TTC549 (cell line): Measurements from ENCODE around the gene DNAJB2.
"Not testable (repeated sequence)": the region's sequence is repeated elsewhere in the genome, so short reads cannot be mapped to it uniquely, and the experiment has no call there.

ENCODE experiments used
- FAIRE-seq: peaks from 2 replicates; lab custom pipeline; 2012; peaks lifted over from hg19 to GRCh38; lab: Jason Lieb, UNC

Gene DNAJB2

DNA sequence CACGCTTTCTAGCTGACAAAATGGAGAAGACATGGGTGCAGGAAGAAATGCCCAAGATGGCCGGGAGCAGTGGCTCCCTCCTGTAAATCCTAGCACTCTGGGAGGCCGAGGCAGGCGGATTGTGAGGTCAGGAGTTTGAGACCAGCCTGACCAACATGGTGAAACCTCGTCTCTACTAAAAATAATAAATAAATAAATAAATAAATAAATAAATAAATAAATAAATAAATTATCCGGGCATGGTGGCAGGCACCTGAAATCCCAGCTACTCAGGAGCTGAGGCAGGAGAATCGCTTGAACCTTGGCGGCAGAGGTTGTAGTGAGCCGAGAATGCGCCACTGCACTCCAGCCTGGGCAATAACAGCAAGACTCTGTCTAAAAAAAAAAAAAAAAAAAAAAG is 20.2 kb upstream of the DNAJB2 start:
- FAIRE-seq = not testable (repeated sequence)

DNA sequence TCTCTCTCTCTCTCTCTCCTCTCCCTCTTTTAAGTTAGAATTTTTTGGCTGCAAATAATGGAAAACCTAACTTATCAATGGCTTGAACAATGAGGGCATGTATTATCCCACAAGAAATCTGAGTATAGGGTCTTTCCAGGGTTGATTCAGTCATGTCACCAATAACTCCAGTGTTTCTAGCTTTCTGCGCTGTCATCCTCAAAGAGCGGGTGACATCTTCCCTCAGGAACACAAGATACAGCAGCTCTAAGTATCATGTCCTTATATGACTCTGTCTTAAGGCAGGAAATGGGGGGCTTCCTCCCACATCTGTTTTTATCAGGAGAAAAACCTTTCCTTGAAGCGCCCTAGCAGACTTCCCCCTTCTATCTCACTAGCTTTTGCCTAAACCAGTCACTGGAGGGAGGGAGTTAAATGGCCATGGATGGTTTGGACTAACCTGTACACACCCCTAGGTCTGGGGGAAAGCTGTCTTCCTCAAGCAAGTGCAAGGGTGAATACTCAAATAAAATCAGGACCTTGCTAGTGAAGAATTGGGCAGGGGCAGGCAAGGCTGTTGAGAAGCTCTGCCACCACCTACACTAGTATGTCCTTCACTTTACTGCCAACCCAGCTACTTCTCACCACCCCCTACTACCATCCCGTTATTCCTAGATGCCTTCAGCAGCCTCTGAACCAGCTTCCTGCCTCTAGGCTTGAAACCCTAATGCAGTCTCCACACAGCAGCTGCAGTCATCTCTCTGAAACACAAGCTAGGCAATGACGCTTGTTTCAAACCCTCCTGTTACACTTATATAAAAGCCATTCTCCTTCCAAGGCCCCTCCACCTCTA is 17.9 kb upstream of the DNAJB2 start:
- FAIRE-seq = no peak

DNA sequence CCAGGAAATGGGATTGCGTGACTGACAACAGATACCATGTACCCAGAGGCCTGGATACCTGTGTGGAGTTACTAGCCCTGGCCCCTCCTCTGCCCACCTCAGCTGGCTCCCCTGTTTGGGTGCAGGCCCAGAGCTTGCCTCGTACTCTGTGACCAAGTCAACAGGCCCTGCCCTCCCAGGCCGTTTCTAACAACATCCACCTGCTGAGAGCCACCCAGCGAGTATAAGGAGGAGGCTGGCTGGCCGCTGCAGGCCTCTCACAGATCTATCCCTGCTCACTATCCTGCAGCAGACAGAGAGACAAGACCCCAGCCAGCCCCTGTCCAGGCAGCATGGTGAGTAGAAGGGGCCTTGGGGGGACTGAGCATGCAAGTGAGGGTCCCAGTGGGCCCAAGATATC is 12.9 kb upstream of the DNAJB2 start:
- FAIRE-seq = no peak

DNA sequence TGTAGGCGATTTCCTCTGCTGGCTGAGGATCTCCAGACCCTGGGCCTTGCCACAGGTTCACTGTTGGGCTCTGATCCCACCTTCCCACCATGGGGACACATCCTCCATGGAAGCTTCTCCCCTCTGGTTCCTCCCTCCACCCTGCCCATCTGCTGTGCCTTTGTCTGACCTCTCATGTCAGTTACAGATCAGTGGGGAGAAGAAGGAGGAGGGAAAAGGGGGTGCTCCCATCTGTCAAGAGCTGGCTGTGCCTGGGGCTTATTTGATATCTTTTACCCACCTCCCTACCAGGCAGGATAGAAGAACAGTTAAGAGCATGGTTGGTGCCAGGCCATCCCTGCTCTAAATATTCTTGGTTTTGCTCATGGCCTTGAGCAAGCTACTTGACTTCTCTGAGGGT is 12.3 kb upstream of the DNAJB2 start:
- no peak for FAIRE-seq

DNA sequence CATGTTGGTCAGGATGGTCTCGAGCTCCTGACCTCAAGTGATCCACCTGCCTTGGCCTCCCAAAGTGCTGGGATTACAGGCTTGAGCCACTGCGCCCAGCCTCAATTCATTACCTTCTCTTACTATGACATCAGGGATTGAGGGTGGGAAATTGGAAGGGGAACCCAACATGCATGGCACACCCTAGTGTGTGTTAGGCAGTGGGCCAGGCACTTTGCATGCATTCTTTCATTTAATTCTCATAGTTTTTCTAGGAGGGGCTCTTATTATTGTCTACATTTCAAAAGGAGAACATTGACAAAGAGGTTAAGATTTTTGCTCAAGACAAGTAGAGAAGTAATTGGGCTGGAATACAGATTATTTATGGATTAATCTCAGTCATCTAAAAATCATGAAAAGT is 10.9 kb upstream of the DNAJB2 start:
- FAIRE-seq = no peak

DNA sequence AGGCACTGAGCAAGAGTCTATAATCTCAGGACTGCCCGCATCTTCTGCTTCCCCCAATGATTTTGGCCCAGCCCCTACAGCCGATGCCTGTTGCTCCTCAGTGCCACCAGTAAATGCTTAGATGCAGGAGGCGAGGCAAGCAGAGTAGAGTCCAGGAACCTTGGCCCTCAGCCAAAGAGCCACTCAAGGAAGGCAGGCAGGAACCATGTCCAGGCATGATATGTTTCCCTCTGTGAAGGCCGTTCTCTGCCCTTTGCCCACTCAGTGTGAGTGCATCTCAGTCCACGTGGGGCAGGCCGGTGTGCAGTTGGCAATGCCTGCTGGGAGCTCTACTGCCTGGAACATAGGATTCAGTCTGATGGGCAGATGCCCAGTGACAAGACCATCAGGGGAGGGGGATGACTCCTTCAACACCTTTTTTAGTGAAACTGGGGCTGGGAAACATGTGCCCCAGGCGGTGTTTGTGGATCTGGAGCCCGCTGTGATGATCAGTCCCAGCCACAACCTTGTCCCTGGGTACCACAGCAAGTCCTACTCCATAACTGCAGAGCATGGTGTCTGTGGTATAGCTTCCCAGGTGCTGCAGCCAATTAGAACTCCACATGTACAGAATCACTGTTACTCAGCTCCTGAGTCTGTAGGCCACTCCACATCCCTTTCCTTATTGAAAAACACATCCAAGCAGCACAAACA is 9.7 kb upstream of the DNAJB2 start:
- FAIRE-seq = no peak

DNA sequence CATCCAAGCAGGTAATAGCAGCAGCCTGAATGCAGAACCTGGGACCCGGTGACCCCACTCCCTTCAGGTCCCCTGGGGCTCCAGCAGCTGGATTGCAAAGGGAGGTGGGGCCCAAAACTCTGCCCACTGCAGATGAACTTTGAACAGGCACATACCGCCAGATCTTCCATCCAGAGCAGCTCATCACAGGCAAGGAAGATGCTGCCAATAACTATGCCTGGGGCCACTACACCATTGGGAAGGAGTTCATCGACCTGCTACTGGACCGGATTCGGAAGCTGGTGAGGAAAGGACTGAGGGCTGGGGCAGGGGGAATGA is 9.2 kb upstream of the DNAJB2 start:
- FAIRE-seq = no peak

DNA sequence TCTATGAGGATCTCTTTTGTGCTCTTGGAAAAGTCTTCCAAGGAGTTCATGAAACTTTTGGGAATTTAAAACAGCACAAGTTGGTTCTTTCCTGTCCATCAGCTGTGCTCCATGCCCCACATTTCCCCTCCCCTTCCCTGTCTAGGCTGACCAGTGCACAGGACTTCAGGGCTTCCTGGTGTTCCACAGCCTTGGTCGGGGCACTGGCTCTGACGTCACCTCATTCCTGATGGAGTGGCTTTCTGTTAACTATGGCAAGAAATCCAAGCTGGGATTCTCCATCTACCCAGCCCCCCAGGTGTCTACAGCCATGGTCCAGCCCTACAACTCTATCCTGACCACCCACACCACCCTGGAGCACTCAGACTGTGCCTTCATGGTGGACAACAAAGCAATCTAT is 8.1 kb upstream of the DNAJB2 start:
- no peak for FAIRE-seq

DNA sequence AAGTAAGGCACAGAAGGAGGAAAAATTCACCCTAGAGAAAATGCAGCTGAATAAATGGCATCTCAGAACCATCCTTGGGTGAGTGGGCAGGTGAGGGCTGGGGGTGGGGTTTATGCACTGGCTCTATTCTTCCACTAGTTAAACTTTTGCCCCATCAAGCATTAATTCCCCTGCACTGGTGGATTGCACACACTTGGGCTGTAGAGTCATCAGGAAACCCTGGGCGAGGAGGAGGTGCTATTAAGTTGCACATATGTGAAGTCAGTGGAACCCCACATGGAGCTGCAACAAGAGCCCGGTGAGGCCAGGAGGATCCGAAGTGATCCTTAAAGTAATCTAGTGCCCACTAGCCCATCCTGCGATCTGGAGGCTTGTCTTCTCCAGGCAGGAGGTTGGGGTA is 6.8 kb upstream of the DNAJB2 start:
- FAIRE-seq = no peak

DNA sequence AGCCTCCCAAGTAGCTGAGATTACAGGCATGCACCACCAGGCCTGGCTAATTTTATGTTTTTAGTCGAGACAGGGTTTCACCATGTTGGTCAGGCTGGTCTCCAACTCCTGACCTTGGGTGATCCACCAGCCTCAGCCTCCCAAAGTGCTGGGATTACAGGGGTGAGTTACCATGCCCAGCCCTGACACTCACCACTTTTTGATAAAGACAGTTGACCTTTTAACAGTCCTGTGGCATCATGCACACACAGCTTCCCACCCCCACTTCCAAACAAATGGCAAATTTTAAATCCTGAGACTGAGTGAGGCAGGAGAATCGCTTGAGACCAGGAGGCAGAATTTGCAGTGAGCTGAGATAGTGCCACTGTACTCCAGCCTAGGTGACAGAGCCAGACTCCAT is 6.2 kb upstream of the DNAJB2 start:
- FAIRE-seq = no peak

DNA sequence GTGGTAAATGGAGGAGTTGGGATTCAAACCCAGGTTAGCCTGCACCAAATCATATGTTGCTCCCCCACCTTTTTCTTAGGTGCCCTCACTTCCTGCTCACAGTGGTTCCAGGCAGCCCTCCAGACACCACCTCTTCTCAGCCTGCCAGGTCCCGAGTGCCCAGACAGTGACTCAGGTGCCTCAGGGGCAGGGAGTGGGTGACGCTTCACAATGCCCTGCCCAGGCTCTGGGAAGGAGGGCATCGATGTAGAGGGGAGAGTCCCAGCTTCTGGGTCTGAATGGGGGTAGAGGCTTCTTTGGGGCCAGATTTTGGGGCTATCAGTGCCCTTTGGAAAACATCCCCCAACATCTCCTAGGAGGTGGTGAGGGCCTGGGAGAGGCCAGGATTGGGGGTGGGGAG is 5.2 kb upstream of the DNAJB2 start:
- no peak for FAIRE-seq

DNA sequence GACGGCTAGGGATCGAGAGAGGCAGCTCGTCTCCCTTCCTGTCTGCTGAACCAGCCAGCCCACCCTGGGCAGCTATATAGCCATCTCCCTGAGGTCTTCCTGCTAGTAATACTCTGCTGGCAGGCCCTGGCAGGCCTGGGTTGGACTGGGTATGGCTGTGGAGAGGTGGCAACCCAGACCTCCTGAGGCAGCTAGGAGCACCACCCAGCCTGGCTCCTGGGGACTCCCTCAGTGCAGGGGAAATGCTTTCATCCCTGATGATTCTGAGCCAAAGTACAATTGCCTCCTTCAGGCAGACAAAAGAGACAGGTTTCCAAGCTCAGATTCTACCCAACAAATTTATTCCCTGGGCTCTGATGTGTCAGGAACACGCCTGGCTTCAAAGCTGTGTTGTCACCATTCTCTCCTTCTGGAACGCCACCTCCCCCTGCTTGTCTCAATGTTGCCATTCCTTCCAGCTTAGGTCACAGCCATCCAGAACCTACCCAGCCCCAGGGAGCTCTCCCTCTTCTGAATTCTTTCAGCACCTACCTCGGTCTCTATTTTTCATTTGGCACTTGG is 4.7 kb upstream of the DNAJB2 start:
- FAIRE-seq = no peak

DNA sequence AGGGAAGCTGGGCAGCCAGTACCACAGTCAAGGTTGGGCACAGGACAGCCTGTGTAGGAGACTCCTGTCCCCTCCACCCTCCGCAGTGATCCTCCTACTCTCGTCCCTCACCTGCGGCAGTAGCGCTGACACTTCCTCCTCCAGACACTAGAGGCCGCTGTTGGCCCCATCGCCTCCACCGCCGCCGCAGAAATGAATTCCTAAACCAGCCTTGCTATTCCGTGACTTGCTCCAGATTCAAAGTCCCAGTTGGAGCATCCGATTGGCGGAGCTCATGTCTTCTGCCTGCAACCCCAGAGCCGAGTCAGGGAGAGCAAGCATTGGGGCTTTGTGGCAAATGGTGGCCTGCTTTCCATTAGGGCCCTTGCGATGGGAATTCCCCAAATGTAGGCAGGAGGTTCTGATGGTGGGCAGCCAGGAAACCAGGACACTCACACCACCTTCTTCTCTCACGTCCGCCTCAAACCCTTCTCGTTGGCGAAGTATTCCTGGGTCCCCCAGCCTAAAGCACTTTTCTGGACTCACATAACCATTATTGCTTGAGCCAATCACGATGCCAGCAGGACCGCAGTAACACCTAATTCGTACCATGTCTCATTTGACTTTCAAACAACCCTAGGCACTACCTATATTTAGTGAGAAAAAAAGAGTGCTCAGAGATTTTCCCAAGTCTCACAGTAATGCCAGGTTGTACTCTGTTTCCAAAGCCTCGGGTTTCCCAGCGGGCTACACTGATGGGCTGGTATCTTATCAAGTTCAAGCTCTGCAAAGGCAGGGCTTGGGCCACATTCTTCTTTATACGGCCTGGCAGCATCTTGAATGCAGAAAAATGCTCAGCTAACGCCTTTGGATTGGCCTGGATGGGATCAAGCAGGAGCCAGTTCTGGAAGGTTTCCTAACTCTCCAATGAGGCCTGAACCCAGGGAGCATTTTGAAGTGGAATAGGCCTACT is 1.2 kb upstream of the DNAJB2 start:
- peak; percentile 56 for FAIRE-seq

DNA sequence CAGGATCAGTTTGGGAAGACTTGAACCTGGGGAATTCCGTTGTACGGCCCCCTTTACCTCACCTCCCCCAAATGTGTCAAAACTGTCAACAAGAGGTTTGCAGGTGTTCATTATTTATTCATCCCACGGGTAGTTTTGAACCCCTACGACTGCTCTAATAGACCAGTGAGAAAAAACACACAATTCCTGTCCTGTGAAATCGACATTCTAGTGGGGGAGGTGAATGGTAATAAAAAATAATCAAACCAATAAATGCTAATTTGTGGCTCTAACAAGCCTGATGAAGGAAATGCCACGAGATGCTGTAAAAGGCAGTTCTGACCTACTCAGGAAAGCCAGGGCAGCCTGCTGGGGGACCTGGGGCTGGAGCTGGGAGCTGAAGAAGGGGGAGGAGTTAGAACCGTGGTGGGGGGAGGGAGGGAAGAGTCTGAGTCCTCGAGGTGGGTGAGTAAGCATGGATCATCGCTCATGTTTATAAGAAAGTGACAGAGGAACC is 463 bp upstream of the DNAJB2 start:
- no peak for FAIRE-seq

DNA sequence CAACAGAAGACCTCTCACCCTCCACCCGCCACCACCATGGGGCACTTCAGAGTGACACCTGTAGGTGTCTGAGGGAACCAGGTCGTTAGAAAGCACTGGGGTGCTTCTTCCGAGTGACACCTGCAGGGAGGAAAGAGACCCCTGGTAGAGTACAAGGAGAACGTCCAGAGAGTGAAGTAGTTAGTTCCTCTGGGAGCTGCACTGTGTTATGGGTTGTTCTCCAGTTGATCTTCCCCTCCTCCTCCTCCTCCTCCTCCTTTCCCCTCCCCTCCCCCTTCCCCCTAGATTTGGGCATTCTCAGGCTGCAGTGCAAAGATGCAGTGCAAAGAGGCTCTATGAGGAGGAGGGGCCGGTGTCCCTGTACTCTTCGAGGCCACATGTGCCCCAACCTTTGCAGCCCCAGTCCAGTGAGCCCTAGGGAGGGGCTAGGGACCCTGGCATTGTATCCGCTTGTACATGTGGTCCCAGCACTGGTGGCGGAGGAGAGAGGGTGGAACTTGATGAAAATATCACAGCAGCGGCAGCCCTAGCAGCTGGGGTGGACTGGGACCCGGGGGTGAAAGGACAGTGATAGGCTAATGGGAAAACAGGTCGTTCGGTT is 850 bp downstream of the DNAJB2 start:
- no peak for FAIRE-seq

DNA sequence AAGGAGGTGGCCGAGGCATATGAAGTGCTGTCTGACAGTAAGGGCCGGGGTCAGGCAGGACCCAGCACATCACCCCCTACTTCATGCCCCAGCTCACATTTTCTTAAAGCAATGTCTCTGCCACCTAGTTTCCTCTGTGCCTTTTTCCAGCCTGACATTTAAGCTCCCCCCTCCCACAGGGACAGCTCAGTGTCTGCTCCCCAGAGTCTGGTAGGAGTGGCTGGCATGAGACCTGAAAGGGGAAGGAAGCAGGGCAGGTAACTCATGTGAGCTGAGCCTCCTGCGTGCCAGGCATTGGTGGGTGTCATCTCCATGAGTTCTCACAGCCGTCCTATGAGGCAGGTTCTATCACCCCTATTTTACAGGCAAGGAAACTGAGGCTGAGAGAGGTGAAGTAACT is 1.5 kb downstream of the DNAJB2 start:
- no peak for FAIRE-seq

DNA sequence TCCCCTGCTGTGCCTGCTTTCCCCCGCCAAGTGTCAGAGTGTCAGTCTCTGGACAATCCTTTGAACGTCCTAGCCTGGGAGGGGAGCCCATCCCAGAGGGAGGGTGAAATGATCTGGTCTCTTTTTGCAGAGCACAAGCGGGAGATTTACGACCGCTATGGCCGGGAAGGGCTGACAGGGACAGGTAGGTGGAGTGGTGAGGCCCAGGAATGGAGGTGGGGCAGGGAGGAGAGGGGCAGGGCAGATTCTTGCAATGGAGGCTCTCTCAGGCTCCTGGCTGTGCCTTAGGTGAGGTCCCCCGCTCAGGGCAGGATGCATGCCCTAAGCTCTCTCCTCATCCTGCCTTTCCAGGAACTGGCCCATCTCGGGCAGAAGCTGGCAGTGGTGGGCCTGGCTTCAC is 2.4 kb downstream of the DNAJB2 start:
- FAIRE-seq = no peak

DNA sequence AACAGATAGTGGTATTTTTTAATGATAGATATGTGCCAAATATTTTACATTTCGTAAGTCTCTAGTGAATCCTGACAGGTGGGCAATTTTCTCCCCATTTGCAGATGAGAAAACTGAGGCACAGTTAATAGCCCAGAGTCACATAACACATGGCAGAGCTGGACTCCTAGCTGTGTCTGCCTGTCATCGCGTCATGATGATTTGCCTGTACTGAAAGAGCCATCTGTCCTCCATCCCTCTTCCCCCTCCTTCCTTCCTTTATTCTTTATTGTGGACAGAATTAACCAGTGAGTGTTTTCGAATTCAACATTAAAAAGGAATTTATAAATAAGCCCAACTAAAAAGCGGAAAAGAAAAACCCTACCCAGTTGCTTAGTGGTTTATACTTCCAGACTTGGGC is 3.2 kb downstream of the DNAJB2 start:
- no peak for FAIRE-seq

DNA sequence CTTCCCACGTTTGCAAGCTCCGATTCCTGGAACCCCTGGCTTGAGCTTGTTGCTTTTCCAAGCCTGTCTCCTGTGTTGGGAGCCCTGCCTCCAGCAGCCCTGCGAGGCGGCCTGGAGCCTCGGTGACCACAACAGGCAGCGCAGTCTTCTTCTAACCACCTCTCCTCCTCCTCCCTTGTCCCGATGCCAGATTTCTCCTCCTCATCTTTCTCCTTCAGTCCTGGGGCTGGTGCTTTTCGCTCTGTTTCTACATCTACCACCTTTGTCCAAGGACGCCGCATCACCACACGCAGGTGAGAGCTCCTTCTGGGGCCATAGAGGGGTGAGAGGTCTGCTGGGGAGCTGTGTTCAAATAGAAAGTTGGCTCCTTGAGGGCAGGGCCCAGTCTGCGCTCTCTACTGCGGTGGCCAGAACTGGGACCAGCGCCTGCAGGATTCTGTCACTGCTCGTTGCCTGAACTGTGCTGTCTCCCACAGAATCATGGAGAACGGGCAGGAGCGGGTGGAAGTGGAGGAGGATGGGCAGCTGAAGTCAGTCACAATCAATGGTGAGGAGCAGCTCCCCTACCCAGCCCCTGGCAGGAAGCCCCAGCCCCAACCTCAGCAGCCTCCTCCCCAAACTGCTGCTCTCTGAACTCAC is 3.9 kb downstream of the DNAJB2 start:
- no peak for FAIRE-seq

DNA sequence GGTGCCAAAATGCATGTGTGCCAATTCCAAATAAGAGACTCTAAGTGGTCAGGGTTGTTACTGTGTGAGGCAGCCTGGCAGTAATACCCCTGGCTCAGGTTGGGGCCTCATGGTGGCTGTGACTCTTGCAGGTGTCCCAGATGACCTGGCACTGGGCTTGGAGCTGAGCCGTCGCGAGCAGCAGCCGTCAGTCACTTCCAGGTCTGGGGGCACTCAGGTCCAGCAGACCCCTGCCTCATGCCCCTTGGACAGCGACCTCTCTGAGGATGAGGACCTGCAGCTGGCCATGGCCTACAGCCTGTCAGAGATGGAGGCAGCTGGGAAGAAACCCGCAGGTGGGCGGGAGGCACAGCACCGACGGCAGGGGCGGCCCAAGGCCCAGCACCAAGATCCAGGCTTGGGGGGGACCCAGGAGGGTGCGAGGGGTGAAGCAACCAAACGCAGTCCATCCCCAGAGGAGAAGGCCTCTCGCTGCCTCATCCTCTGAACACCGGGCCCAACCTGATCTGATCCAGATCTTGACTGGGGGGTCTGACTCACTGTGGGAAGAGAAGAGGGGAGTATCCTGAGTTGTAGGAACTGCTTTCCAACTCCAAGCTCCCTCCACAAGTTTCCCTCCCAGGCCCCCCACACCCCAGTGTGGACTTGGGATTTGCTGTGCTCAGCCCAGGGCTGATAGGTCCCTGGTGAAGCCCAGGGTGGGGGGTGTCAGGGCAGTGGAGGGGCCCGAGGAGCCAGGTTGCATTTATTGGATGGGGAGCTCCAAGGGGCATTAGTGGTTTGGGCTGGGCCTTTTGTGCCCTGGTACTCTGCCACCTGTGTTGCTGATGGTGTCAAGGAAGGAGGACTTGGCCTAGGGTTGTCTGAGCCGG is 5.6 kb downstream of the DNAJB2 start:
- no peak for FAIRE-seq

DNA sequence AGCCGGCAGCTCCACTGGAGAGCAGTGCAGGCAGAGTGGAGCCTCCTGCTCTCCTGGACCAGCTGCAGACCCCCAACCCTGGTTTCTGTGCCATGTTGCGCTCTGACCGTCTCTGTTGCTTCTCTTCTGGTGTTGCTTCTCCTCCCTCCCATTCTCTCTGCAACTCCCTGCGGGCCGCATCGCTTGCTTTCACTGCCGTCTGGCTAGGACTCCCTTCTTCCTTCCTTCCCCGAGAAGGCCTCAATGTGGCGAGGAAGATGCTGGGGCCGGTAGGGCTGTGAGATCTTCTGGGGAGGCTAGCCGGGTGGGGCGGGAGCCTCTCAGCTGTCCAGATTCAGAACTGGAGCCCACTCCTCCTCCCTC is 6.2 kb downstream of the DNAJB2 start:
- FAIRE-seq = no peak
